GM18520 (cell line): ENCODE results near the gene OGFOD2.

Source experiments
- ATAC-seq: cut with Tn5 transposase; IDR thresholded peaks from one replicate; pipeline ENCODE4 v1.9.1; 2021; ENCODE audit not compliant: unreplicated experiment

Gene OGFOD2

DNA sequence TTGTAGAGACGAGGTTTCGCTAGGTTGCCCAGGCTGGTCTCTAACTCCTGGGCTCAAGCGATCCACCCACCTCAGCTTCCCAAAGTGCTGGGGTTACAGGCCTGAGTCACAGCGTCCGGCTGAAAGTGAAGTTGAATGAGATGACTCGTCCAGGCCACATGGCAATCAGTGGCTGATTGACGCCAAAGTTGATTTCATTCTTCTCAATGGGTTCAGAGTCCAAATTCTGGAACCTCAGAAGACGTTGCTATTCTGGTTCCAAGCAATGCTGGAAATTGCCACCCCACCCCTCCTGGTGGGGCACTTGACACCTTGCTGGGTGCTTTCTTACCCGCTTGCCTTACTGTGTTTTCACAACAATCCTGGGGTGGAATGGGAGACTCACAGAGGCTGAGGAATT, 23.6 kb upstream of the OGFOD2 start:
- no peak for ATAC-seq

DNA sequence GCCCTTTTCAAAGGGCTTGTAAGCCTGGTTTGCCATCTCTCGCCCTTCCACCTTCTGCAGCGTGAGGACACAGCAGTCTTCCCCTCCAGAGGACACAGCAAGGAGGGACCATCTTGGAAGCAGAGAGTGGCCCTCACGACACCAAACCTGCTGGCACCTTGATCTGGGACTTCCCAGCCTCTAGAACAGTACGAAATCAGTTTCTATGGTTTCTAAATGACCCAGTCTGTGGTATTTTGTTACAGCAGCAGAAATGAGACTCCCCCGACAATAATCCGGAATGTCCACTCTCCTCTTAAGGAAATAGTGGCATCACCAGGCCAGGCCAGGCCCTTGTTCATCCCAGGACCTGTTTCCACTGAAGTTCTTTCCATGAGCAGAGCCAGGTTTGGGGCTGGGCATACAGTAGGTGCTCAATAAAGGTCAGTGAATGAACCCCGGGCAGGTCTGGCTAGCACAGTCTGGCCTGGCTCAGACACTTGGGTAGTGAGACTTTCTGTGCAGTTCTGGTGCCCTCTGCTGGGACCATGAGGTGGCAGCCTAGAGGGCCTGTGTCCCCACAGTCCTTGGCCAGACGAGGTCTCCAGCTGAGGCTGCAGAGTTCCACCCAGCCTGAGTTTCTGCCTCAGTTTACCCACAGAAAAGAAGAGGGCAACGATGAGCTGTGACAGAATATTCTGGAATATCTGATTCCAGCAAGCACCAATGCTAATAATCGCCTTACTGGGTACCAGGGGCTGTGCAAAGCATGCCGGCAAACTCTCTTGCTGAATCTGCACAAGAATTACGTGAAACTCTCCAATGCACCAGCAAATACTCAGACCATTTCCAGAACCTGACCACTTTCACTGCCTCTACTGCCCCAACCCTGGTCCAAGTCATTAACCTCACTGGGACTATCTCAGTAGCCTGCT, 22.8 kb upstream of the OGFOD2 start:
- ATAC-seq, result no peak

GRCh38 chr12:122955156-122955555, 19.9 kb upstream of the OGFOD2 start:
- no peak for ATAC-seq

DNA sequence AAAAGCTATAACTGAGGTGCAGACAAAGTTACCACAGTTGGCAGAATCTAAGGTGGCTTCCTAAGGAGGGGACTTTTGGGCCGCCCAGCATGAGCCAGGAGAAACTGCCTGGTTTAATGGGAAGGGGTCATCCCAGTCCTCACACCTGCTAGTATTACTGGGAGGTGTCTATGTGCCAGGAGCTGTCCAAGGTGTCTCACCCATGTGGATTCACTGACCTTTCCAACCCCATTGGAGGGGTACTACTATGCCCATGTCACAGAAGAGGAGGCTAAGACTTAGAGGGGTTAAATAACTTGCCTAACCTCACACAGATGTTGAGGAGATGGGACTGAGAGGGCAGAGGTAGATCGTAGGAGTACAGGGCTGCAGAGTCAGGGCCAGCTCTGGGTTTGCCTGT, 19.0 kb upstream of the OGFOD2 start:
- no peak for ATAC-seq

GRCh38 chr12:122958198-122958888, 16.7 kb upstream of the OGFOD2 start:
- ATAC-seq, result no peak

DNA sequence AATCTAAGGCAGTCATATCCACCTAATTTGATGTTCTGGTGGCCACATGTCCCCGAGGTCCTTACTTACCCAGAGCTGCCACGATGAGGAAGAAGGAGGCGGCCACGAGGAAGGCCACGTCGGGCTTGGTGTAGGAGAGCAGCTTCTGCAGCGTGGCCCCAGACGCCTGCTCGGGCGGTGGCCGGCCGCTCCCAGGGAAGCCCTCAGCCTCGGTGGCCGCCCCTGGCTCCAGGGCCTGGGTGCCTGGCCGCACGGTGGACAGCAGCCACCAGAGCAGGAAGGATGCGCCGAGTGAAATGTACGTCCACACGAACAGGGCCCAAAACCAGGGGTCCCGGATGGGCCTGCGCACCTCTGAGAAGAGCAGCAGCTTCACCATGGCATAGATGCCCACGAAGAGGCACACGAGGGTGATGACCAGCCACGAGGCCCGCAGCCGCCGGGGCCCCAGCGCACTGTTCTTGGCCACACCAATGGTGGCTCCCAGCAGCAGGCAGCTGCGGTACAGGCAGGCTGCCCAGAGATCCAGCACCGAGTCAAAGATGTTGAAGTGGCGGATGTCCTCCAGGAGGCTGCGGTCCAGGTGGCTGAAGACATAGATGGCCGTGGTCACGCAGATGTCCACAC, 15.4 kb upstream of the OGFOD2 start:
- no peak for ATAC-seq

- no peak for ATAC-seq
Observed at GRCh38 chr12:122960193-122960569, 14.9 kb upstream of the OGFOD2 start.

- no peak for ATAC-seq
Observed at GRCh38 chr12:122961531-122962329, 13.3 kb upstream of the OGFOD2 start.

GRCh38 chr12:122963941-122964265, 11.1 kb upstream of the OGFOD2 start:
- ATAC-seq, result no peak

GRCh38 chr12:122964439-122965257, 10.4 kb upstream of the OGFOD2 start:
- ATAC-seq, result no peak

DNA sequence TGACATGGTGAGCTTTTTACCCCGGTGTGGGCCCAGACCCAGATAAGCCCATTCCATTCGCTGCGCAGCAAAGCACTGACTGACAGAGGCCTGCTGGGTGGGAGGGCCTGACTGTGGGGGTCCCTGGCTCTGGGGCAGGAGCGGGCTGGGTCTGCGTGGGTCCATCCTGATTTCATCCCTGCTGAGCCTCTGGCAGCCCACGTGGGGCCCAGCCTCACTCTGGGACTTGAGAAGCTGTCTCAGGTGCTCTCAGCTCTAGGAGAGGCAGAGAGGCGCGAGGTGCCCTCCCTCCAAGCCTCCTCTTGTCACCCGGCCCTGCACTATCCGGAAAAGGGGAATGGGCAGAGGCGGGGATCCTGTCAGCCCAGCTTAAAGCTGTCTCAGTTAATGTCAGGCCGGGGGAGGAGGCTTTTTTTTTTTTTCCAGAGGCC, 9.7 kb upstream of the OGFOD2 start:
- ATAC-seq, result no peak

GRCh38 chr12:122965851-122966742, 8.9 kb upstream of the OGFOD2 start, which contains the start of gene ABCB9:
TSS of gene ABCB9 (minus strand) at chr12:122966463. CDS start at chr12:122960235, 6,228 bp downstream.
- no peak for ATAC-seq

DNA sequence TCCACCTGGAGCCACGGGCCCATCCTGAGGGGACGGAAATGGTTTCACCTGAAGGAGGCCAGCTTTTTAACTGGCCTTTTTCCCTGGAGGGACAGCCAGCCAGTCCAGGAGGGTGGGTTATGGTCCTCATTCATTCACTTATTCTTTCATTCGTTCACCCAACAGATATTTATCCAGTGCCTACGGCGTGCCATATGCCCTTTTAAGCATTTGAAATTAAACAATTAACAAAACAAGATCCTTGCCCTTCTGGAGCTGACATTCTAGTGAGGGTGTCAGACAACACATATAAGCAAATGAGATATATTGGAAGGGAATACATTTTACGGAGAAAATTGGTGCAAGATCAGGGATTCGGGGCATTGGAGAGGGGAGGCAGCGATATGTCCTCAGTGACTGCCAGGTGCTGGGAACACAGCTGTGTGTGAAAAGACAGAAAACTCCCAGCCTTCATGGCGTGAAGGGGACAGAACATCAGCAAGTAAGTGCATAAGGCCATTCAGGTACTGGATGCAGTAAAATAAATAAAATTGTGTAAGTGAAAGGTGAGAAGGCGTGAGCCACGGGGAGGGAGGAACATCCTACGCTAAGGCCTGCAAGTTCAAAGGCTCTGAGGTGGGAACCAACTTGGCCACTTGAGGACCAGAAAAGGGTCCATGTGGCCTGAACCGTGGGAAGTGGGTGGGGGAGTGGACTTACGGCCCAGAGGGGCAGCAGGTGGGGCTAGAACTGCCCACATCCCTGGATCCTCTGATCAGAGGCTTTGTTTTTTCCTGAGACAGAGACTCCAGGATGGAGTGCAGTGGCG, 8.1 kb upstream of the OGFOD2 start:
- no peak for ATAC-seq

- no peak for ATAC-seq
Observed at GRCh38 chr12:122968104-122968503, 6.9 kb upstream of the OGFOD2 start.

DNA sequence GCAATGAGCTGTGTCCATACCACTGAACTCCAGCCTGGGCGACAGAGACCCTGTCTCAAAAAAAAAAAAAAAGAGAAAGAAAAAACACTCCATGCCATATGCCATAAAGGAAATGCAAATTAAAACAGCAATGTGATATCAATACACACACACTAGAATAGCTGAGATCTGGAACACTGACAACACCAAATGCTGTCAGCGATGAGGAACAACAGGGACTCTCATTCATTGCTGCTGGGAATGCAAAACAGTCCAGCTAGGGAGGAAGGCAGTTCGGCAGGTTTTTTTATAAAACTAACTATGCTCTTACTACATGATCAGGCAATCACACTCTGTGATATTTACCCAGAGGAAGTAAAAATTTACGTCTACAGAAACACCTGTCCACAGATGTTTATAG, 5.4 kb upstream of the OGFOD2 start:
- ATAC-seq, result no peak

- ATAC-seq, result peak; percentile 66
Observed at GRCh38 chr12:122974274-122974891, 661 bp upstream of the OGFOD2 start.

DNA sequence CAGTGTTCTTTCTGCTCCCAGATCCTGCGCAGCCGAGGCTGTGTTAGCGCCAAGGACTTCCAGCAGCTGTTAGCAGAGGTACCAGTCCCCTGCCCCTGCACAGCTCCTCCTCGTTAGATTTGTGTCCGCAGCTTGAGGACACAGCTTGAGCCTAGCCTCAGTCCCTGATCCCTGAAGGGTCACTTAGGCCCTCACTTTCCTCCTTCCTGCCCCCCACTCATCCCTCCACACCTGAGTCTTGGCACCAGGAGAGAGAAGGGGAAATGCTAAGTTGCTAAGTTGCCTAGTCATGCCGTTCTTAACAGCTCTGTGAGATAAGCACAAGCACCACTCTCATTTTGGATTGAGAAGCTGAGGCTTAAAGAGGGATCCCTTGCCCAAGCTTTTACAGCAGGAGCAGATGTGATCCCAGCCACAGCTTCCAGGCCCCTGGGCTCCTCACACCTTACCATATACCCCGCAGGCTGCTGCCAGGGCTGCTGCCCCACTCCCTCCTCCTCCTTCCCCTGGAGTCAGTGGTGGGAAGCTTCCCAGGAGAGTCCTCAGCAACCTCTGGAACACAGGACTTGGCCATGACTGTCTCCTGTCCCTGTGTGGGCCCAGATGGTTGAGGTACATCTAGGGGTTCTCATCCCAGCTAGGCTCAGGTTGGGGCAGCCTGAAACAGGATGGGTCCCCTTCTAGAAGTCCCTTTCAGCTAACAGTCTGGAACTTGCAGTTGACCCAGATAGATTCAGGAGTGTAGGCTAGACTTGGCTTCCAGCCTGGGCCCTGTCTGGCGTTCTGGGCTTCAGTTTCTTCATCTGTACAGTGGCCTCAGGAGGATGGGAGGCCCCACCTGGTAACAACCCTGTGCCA, 975 bp downstream of the OGFOD2 start:
- no peak for ATAC-seq
